Measurements from ENCODE around the gene MEX3D.

MEX3D gene

DNA sequence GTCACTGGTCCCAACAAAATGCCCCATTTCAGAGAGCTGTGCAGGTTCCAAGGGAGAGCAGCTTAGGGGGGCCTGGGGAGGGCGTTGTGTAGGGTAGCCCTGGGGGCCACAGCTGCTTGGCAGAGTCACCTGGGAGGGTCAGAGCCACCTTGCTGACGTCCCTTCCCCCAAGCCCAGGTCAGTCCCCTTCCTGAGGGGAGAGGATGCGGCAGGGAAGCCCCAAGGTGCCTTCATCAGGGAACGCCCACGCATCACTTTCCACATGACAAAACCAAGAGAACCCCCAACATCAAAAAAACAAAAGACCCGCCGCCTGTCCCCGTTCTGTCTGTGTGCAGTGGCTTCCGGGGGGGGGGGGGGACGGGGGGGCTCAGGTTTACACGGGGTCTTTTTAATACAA lies 42.5 kb upstream of the MEX3D start:
- TF ChIP-seq ISL1 (CRISPR knock-in tag; IDR thresholded peaks at IDR 0.05), result no peak
- no peak for TF ChIP-seq OSR1 (CRISPR knock-in tag; IDR thresholded peaks at IDR 0.05)
- TF ChIP-seq, protein P1, sequence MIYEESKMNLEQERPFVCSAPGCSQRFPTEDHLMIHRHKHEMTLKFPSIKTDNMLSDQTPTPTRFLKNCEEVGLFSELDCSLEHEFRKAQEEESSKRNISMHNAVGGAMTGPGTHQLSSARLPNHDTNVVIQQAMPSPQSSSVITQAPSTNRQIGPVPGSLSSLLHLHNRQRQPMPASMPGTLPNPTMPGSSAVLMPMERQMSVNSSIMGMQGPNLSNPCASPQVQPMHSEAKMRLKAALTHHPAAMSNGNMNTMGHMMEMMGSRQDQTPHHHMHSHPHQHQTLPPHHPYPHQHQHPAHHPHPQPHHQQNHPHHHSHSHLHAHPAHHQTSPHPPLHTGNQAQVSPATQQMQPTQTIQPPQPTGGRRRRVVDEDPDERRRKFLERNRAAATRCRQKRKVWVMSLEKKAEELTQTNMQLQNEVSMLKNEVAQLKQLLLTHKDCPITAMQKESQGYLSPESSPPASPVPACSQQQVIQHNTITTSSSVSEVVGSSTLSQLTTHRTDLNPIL (CRISPR knock-in tag; IDR thresholded peaks at IDR 0.05; ENCODE audit: low read depth), result no peak
- TF ChIP-seq CSDC2 (CRISPR knock-in tag; IDR thresholded peaks at IDR 0.05), result no peak
- no peak for TF ChIP-seq TCF4 (CRISPR knock-in tag; IDR thresholded peaks at IDR 0.05; ENCODE audit: borderline replicate concordance)
- TF ChIP-seq BACH2 (CRISPR knock-in tag; IDR thresholded peaks at IDR 0.05; ENCODE audit: borderline replicate concordance), result no peak
- TF ChIP-seq ARNTL (CRISPR knock-in tag; IDR thresholded peaks at IDR 0.05; ENCODE audit: borderline replicate concordance, low read depth), result no peak
- no peak for TF ChIP-seq PATZ1 (CRISPR knock-in tag; IDR thresholded peaks at IDR 0.05; ENCODE audit: borderline replicate concordance)
- no peak for TF ChIP-seq SNAI2 (CRISPR knock-in tag; IDR thresholded peaks at IDR 0.05)
- TF ChIP-seq ZNF70 (CRISPR knock-in tag; IDR thresholded peaks at IDR 0.05), result no peak
- TF ChIP-seq PPARA (CRISPR knock-in tag; IDR thresholded peaks at IDR 0.05; ENCODE audit: borderline replicate concordance), result no peak
- no peak for TF ChIP-seq GLIS3 (CRISPR knock-in tag; IDR thresholded peaks at IDR 0.05)
- no peak for TF ChIP-seq RARB (CRISPR knock-in tag; IDR thresholded peaks at IDR 0.05)
- no peak for TF ChIP-seq POU6F1 (CRISPR knock-in tag; IDR thresholded peaks at IDR 0.05; ENCODE audit: borderline replicate concordance, low read depth)
- no peak for TF ChIP-seq ZNF8 (CRISPR knock-in tag; IDR thresholded peaks at IDR 0.05)
- no peak for TF ChIP-seq ZFP30 (CRISPR knock-in tag; IDR thresholded peaks at IDR 0.05)
- no peak for ATAC-seq

DNA sequence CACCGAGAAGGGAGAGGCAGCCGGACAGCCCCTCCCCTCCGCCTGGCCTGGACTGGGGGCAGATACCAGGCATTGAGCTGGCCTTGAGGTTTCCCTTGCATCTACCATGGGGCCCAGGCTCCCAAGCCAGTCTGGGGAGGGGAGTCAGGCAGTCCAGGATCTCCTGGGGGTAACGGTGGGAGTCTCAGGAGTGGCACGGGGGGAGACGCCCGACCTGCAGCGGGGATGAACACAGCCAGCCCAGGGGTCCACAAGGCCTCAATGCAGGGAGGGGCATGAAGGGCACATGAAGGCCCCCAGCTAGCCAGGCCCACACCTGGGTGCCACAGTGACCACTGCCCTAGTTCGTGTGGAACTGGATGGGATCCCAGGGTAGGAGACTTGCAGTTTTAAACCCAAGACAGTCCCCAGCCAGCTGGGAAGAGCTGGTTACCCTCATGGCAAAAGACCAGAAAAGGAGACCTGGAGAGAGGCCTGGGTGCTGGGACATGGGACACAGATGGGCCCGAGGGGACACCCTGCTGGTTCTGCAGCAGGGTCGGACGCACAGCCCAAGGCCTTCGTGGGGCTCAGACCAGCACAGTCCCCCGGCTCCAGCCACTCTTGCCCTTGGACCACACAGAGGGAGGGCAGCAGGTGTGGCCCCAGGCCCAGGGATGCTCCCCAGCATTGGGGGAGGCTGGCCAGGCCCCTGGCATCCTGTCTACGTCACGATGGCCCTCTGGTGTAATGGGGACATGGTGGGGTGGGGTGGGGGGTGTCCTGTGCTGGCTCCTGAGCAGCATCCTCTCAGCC lies 41.8 kb upstream of the MEX3D start:
- ATAC-seq, result no peak
- TF ChIP-seq, protein P2, sequence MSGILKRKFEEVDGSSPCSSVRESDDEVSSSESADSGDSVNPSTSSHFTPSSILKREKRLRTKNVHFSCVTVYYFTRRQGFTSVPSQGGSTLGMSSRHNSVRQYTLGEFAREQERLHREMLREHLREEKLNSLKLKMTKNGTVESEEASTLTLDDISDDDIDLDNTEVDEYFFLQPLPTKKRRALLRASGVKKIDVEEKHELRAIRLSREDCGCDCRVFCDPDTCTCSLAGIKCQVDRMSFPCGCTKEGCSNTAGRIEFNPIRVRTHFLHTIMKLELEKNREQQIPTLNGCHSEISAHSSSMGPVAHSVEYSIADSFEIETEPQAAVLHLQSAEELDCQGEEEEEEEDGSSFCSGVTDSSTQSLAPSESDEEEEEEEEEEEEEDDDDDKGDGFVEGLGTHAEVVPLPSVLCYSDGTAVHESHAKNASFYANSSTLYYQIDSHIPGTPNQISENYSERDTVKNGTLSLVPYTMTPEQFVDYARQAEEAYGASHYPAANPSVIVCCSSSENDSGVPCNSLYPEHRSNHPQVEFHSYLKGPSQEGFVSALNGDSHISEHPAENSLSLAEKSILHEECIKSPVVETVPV (CRISPR knock-in tag; IDR thresholded peaks at IDR 0.05), result no peak

DNA sequence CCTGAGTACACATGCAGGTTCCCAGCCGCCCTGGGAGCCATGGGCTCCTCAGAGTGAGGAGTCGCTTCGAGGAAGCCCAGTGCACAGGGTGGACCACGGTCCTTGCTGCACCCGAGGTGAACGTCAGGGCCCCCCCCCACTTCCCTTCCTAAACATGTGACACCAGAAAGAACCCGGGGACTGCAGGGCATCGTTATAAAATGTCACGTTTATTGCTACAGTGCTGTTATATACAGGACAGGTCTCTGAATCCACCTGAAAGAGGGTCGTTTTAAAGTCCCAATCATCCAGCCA lies 40.9 kb upstream of the MEX3D start:
- no peak for TF ChIP-seq RARB (CRISPR knock-in tag; IDR thresholded peaks at IDR 0.05)
- TF ChIP-seq PATZ1 (CRISPR knock-in tag; IDR thresholded peaks at IDR 0.05; ENCODE audit: borderline replicate concordance), result no peak
- no peak for TF ChIP-seq BACH2 (CRISPR knock-in tag; IDR thresholded peaks at IDR 0.05; ENCODE audit: borderline replicate concordance)
- no peak for TF ChIP-seq TCF4 (CRISPR knock-in tag; IDR thresholded peaks at IDR 0.05; ENCODE audit: borderline replicate concordance)
- TF ChIP-seq ESRRG (CRISPR knock-in tag; IDR thresholded peaks at IDR 0.05), result no peak
- TF ChIP-seq ZNF8 (CRISPR knock-in tag; IDR thresholded peaks at IDR 0.05), result no peak
- no peak for TF ChIP-seq TOX (CRISPR knock-in tag; IDR thresholded peaks at IDR 0.05; ENCODE audit: borderline replicate concordance)
- TF ChIP-seq, protein P1 (CRISPR knock-in tag; IDR thresholded peaks at IDR 0.05; ENCODE audit: low read depth), result no peak
- TF ChIP-seq POU6F1 (CRISPR knock-in tag; IDR thresholded peaks at IDR 0.05; ENCODE audit: borderline replicate concordance, low read depth), result no peak
- no peak for TF ChIP-seq ISL1 (CRISPR knock-in tag; IDR thresholded peaks at IDR 0.05)
- TF ChIP-seq SNAI2 (CRISPR knock-in tag; IDR thresholded peaks at IDR 0.05), result no peak
- no peak for TF ChIP-seq PPARA (CRISPR knock-in tag; IDR thresholded peaks at IDR 0.05; ENCODE audit: borderline replicate concordance)
- TF ChIP-seq TSHZ2 (CRISPR knock-in tag; IDR thresholded peaks at IDR 0.05), result no peak
- no peak for TF ChIP-seq ZFP3 (CRISPR knock-in tag; IDR thresholded peaks at IDR 0.05)
- ATAC-seq, result no peak
